ENCODE results near the gene PIGU. TPM values are rescaled to one million over a fixed set of nuclear protein-coding genes. Genes with fewer than 3 reads are reported as not detected.
"Not testable (repeated sequence)": the region's sequence is repeated elsewhere in the genome, so short reads cannot be mapped to it uniquely, and the experiment has no call there.

Gene PIGU
- polyA plus RNA-seq, 1 donor = 20.3 TPM

DNA sequence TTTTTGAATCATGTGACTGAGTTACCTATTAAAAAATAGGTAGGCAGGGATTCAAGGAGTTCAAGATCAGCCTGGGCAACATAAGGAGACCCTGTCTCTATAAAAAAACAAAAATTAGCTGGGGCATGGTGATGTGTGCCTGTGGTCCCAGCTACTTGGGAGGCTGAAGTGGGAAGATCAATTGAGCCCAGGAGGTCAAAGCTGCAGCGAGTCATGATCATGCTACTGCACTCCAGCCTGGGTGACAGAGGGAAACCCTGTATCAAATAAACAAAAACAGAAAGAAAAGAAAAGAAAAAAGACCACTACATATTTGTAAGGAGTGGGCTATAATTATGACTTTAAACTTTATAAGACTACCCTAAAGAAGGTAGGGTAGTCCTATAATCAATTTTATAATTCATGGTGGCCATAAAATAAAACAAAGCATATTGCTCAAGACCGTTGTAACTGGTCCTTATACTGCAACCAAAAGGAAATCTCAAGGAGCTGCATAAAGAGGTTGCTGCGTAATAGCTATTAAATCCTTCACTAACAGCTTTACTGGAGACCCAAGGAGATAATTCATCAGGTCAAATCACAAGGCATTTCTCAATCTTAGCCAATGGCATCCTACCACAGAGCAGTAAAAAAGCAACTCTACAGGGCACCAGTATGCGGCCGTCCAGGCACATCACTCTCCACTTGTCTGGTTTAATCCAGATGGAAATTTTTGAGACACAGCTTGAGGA, 13.5 kb downstream of the PIGU start:
- DNase-seq (ENCODE audit: low read depth) = no peak

- not testable (repeated sequence) for DNase-seq (ENCODE audit: low read depth)
These were observed 15.1 kb downstream of the PIGU start for GRCh38 chr20:34661811-34662210.

DNA sequence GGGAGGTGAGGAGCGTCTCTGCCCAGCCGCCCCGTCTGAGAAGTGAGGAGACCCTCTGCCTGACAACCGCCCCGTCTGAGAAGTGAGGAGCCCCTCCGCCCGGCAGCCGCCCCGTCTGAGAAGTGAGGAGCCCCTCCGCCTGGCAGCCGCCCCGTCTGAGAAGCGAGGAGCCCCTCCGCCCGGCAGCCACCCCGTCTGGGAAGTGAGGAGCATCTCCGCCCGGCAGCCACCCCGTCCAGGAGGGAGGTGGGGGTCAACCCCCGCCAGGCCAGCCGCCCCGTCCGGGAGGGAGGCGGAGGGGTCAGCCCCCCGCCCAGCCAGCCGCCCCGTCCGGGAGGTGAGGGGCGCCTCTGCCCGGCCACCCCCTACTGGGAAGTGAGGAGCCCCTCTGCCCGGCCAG, 18.2 kb downstream of the PIGU start:
- DNase-seq (ENCODE audit: low read depth) = not testable (repeated sequence)

DNA sequence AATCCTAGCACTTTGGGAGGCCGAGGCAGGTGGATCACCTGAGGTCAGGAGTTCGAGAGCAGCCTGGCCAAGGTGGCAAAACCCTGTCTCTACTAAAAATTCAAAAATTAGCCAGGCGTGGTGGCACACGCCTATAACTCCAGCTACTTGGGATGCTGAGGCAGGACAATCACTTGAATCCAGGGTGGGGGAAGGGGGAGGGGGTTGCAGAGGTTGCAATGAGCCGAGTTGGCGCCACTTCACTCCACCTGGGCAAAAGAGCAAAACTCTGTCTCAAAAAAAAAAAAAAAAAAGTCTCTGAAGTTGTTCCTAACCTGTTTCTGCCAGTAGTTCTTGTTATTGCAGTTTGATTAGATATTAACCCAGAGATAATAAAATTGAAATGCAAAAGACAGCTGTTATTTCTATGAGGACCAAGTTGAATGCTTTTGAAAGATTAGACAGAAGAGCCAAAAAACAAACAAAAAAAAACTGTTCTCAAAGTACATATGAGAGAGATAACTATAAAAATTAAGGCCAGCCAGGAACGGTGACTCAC, 22.6 kb downstream of the PIGU start:
- DNase-seq (ENCODE audit: low read depth) = no peak

GRCh38 chr20:34651200-34651599, 25.7 kb downstream of the PIGU start:
- no peak for DNase-seq (ENCODE audit: low read depth)

DNA sequence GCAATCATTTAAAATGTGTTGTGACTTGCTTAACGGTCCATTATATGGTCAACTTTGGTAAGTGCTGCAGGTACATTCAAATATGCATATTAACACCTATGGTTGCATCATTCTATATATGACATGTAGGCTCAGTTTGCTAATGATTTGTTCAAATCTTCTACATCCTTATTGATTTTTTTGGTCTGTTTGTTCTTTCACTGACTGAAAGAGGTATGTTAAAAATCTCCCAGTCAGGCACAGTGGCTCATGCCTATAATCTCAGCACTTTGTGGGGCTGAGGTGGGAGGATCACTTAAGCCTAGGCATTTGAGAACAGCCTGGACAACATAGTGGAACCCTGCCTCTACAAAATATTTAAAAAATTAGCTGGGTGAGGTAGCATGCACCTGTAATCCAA, 29.2 kb downstream of the PIGU start:
- DNase-seq (ENCODE audit: low read depth) = no peak

- no peak for DNase-seq (ENCODE audit: low read depth)
These were observed 31.9 kb downstream of the PIGU start for GRCh38 chr20:34644951-34645350.

GRCh38 chr20:34644345-34644744, 32.5 kb downstream of the PIGU start:
- no peak for DNase-seq (ENCODE audit: low read depth)

- no peak for DNase-seq (ENCODE audit: low read depth)
These were observed 33.0 kb downstream of the PIGU start for GRCh38 chr20:34643928-34644327.

- no peak for DNase-seq (ENCODE audit: low read depth)
These were observed 34.9 kb downstream of the PIGU start for GRCh38 chr20:34642009-34642408.

DNA sequence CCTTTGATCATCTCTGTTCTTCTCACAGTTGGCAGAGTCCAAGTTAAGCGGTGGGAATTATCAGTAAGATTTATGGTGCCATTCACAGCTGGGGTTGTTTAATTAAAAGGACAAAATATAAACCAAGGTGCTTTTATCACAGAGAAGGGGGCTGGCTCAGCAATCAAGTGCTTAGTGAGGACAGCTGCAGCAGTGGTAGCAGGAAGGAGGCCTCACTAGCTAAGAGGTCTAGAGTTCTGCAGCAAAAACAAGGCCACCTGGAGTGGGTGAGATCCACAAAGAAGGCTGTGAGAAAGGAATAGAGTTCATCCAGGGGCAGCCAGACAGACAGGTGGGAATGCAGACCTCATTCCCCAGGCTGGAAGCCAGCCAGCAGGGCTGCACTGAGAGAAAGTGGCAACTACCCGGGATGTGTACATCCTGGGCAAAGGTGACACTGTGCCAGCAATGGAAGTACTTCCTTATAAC, 37.1 kb downstream of the PIGU start:
- DNase-seq (ENCODE audit: low read depth) = no peak

GRCh38 chr20:34638532-34638931, 38.4 kb downstream of the PIGU start:
- DNase-seq (ENCODE audit: low read depth) = no peak

DNA sequence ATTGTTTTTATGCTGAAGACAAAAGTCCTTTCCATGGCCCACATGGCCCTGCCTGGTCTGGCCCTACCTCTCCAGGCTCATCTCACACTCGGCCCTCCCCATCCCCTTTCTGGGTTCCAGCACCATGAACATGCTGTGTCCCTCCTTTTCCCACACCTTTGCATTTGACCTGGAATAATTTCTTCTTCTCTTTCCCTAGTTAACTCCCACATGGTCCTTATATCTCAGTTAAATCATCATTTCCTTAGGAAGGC, 38.9 kb downstream of the PIGU start:
- no peak for DNase-seq (ENCODE audit: low read depth)

GRCh38 chr20:34637245-34638038, 39.5 kb downstream of the PIGU start:
- no peak for DNase-seq (ENCODE audit: low read depth)

GRCh38 chr20:34636648-34637047, 40.2 kb downstream of the PIGU start:
- DNase-seq (ENCODE audit: low read depth) = no peak

DNA sequence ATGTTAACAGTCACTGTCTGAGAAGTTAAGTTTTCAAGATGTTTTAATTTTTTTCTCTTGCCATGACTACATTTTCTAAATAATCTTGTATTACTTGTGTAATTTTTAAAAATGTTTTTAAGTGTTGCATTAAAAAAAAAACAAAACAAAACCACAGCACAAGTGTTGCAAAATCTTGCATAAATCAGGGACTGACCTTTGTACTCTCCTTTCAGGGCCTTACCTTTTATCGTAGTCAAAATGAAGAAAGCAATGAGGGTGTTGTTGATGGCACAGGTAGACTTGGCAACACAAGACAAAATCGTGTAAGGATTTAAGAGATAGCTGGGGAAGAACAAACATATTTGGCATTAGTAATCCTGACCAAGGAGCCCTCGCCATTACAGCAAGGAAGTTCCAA, 42.5 kb downstream of the PIGU start:
- no peak for DNase-seq (ENCODE audit: low read depth)

- DNase-seq (ENCODE audit: low read depth) = no peak
These were observed 43.9 kb downstream of the PIGU start for GRCh38 chr20:34632870-34633452.

DNA sequence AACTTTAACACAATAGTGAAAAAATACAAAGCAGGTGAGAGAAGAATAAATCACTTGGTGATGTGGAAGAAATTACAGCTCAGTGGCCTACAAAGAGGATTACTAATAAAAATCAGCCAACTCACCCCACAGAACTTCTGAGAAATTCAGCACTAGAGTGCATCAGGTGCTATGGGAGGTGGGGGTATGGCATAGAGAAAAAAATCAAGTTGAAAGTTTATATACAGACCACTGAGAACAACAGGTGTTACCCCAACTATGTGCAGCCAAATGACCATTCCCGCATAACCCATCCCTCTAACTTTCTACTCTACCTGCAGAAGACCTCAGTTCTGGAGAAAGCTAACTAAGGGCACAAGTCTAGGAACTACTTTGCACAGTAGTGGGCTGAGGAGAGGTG, 47.0 kb downstream of the PIGU start:
- no peak for DNase-seq (ENCODE audit: low read depth)

DNA sequence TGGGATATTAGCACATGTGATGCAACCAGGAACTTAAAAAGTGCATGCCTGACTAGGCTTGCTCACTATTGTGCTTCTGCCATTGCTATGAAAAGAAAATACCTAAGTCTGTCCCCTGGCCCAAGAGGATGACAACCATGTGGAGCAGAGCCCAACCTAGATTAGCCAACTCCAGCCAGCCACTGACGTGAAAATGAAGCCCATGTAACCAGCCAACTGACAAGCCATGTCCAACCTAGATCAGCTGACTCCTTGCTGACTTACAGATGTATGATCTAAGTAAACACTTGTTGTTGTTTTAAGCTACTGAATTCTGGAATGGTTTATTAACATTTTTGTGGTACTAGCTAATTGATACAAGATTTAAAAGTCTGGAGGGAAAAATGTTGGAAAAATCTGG, 47.5 kb downstream of the PIGU start:
- no peak for DNase-seq (ENCODE audit: low read depth)

DNA sequence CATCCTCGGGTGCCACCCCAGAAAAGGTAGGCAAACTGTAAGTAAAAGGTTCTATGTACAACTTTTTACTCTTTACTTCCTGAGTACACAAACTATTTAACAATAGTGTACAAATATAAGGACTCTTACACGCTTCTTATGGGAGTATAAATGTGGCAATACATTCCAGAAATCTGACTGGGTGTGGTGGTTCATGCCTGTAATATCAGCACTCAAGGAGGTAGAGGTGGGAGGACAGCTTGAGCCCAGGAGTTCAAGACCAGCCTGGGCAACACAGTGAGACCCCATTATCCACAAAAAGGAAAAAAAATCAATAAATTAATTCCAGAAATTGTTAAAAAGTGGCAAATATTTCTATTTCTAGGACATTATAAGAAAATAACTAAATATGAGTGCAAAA, 48.9 kb downstream of the PIGU start:
- DNase-seq (ENCODE audit: low read depth) = no peak

DNA sequence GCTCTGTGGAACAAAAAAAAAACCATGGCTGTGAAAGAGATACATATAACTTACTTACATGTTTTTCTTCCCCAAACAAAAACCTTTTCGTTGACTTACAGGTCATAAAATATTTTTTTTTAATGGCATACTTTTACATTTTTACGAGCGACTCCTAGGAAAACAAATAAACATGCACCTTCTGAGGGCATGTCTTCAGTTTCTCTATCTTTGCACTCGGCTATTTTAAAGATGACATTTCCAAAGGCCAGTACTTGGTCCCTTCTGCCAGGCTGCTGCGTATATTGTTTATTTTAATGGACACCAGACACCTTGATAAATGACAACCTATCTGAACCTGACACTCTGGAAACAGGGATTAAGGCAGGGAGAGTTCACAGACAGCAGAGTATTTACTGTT, 49.4 kb downstream of the PIGU start:
- no peak for DNase-seq (ENCODE audit: low read depth)

GRCh38 chr20:34626992-34627391, 49.9 kb downstream of the PIGU start:
- DNase-seq (ENCODE audit: low read depth) = no peak

- no peak for DNase-seq (ENCODE audit: low read depth)
These were observed 52.3 kb downstream of the PIGU start for GRCh38 chr20:34624629-34625028.
